ENCODE data around the gene APLP1.
"Not testable (repeated sequence)": the region's sequence is repeated elsewhere in the genome, so short reads cannot be mapped to it uniquely, and the experiment has no call there.

Gene APLP1

GRCh38 chr19:35904311-35905068, 36.1 kb downstream of the APLP1 start:
- no peak for DNase-seq (ENCODE audit: low spot score)

- no peak for DNase-seq (ENCODE audit: low spot score)
Observed at GRCh38 chr19:35905178-35905727, 36.9 kb downstream of the APLP1 start.

GRCh38 chr19:35907377-35907745, 39.0 kb downstream of the APLP1 start:
- no peak for DNase-seq (ENCODE audit: low spot score)

- DNase-seq (ENCODE audit: low spot score), result no peak
Observed at GRCh38 chr19:35908010-35908441, 39.7 kb downstream of the APLP1 start, which contains the start of gene TYROBP. Gene TYROBP (minus strand): TSS chr19:35908295. CDS start chr19:35908228, 67 bp downstream.

- no peak for DNase-seq (ENCODE audit: low spot score)
Observed at GRCh38 chr19:35908973-35909683, 40.8 kb downstream of the APLP1 start.

GRCh38 chr19:35909684-35910035, 41.3 kb downstream of the APLP1 start:
- DNase-seq (ENCODE audit: low spot score), result no peak

- not testable (repeated sequence) for DNase-seq (ENCODE audit: low spot score)
Observed at GRCh38 chr19:35910355-35910754, 42.0 kb downstream of the APLP1 start.

- DNase-seq (ENCODE audit: low spot score), result no peak
Observed at GRCh38 chr19:35911173-35911572, 42.8 kb downstream of the APLP1 start.

GRCh38 chr19:35911790-35912189, 43.4 kb downstream of the APLP1 start:
- no peak for DNase-seq (ENCODE audit: low spot score)

GRCh38 chr19:35913589-35913988, 45.2 kb downstream of the APLP1 start:
- no peak for DNase-seq (ENCODE audit: low spot score)

GRCh38 chr19:35915443-35915842, 47.1 kb downstream of the APLP1 start:
- DNase-seq (ENCODE audit: low spot score), result no peak

GRCh38 chr19:35919306-35919705, 50.9 kb downstream of the APLP1 start:
- no peak for DNase-seq (ENCODE audit: low spot score)

- no peak for DNase-seq (ENCODE audit: low spot score)
Observed at GRCh38 chr19:35921012-35921411, 52.6 kb downstream of the APLP1 start.

- DNase-seq (ENCODE audit: low spot score), result no peak
Observed at GRCh38 chr19:35925501-35925900, 57.1 kb downstream of the APLP1 start.

- no peak for DNase-seq (ENCODE audit: low spot score)
Observed at GRCh38 chr19:35928507-35928906, 60.1 kb downstream of the APLP1 start.

All from activated CD4-positive, alpha-beta T cell treated with anti-CD3 and anti-CD28 coated beads, Interleukin-2, Interleukin-4, amounts not matched to agents 100 ng/mL and 50 ng/mL, durations not matched to agents 16 hours and 8 hours (primary cell).